Measurements from ENCODE around the gene KCNE3. TPM values are rescaled to one million over a fixed set of nuclear protein-coding genes. Genes with fewer than 3 reads are reported as not detected.

The KCNE3 gene
- total RNA-seq, 1 experiment from 2014 or later: 4.9 TPM

- Histone ChIP-seq H2BK5ac (ENCODE audit: insufficient read length, low read length) (no peak overlapping the region), H3K56ac (ENCODE audit: insufficient read length, low read depth, low read length) (no peak overlapping the region), H3K27me3 (ENCODE audit: insufficient read depth, low read length) (no peaks in the 10 kb centered on the region), H2BK12ac (ENCODE audit: insufficient read length, low read depth, low read length) (no peak overlapping the region), H4K91ac (ENCODE audit: insufficient read length, low read depth, low read length) (no peak overlapping the region), H3T11ph (ENCODE audit: low read length) (no peak overlapping the region), H3K4ac (ENCODE audit: low read depth, low read length) (no peak overlapping the region), H3K23ac (ENCODE audit: insufficient read length, low read depth, low read length) (no peak overlapping the region), H3K14ac (ENCODE audit: insufficient read depth, low read length) (no peak overlapping the region), H3K4me1 (ENCODE audit: insufficient read depth, low read length) (no peaks in the 10 kb centered on the region), H3K9ac (ENCODE audit: extremely low read depth, insufficient read length, low read length) (no peak overlapping the region), H2BK15ac (ENCODE audit: low read depth, low read length) (no peak overlapping the region), H3K9me3 (ENCODE audit: control insufficient read depth, low read depth, low read length) (no peaks in the 10 kb centered on the region), H3K4me2 (ENCODE audit: insufficient read depth, insufficient read length, low read length) (no peak overlapping the region), H2BK120ac (ENCODE audit: low read depth, low read length, poor library complexity, severe bottlenecking) (no peak overlapping the region), H2AFZ (ENCODE audit: low read length) (no peak overlapping the region), H3K79me2 (ENCODE audit: insufficient read depth, low read length) (no peaks in the 10 kb centered on the region), H3K79me1 (ENCODE audit: insufficient read depth, low read depth, low read length, poor library complexity, severe bottlenecking) (no peaks in the 10 kb centered on the region), H2BK20ac (ENCODE audit: low read depth, low read length, poor library complexity, severe bottlenecking) (no peak overlapping the region), H4K5ac (ENCODE audit: insufficient read length, low read depth, low read length) (no peak overlapping the region), H4K8ac (replicated peaks; ENCODE audit: insufficient read length, low read depth, low read length) (no peak overlapping the region), H3K18ac (ENCODE audit: insufficient read length, low read depth, low read length) (no peak overlapping the region), H3K23me2 (ENCODE audit: insufficient read length, low read depth, low read length, poor library complexity, severe bottlenecking) (no peaks in the 10 kb centered on the region), H2AK5ac (ENCODE audit: insufficient read length, low read length) (no peak overlapping the region), H4K20me1 (ENCODE audit: control insufficient read depth, insufficient read depth, insufficient read length) (no peaks in the 10 kb centered on the region), H3K27ac (ENCODE audit: insufficient read length, low read depth, low read length) (no peak overlapping the region)
- Mint-ChIP-seq H3K36me3 (ENCODE audit: insufficient read depth in 1 of 3, low read depth in 3 of 3) (peaks cover 0 to 2% (median 0%) of the 10 kb centered on the region in 3 experiments; a peak in 1 of 7 replicates), H3K4me1 (peaks cover 7 to 9% of the 10 kb centered on the region in 2 experiments), H3K27ac (peak overlapping the region in 2 of 3 experiments; percentile 8 to 16; a peak in 2 of 7 replicates), H3K9me3 (no peaks in the 10 kb centered on the region), H3K27me3 (ENCODE audit: low read depth) (no peaks in the 10 kb centered on the region), H3K4me3 (no peak overlapping the region)
- DNase-seq: no peak
- WGBS (ENCODE audit: extremely low coverage, insufficient read length, low lambda C conversion rate): no CpG with 5 or more reads among the region's 6 CpGs
- TF ChIP-seq CTCF (conservative IDR thresholded peaks at IDR 0.05): no peak
Measured at GRCh38 chr11:74457356-74457755, 10.0 kb downstream of the KCNE3 start.

Measured in H9 (cell line).